SK-N-MC (cell line): Measurements from ENCODE around the gene CDC42BPB.

Source experiments
- EZH2 ChIP-seq: fragments of 200-600 bp; sonication (generic); IDR thresholded peaks from one replicate; pipeline ENCODE4 v1.6.1; 2017; ENCODE audit warnings: antibody characterized with exemption
- FOXP2 ChIP-seq: optimal IDR thresholded peaks from 2 replicates; pipeline ENCODE3; 2011; ENCODE audit warnings: mild to moderate bottlenecking, moderate library complexity; ENCODE audit not compliant: insufficient read depth; ENCODE audit errors: extremely low read length, control extremely low read depth
- POLR2AphosphoS5 ChIP-seq: IDR thresholded peaks from 2 replicates; pipeline ENCODE4 v1.6.1; 2012; ENCODE audit warnings: mild to moderate bottlenecking, low read depth, low read length, borderline replicate concordance

GRCh38 chr14:102883089-102883541 is 174.2 kb downstream of the CDC42BPB start:
- TF ChIP-seq POLR2AphosphoS5 (no peak), EZH2 (no peak), FOXP2 (no peak)
